A549 treated with Mapracorat at 1 μM for 4 hours (cell line): ENCODE measurements around the gene TNFSF8. TPM values are rescaled to one million over a fixed set of nuclear protein-coding genes. Genes with fewer than 3 reads are reported as not detected.

Experiments used
- total RNA-seq: library from RNA; stranded (reverse); fragments of 200-300 nt; extraction: Qiagen RNA extraction; gene quantifications from 5 replicates; pipeline ENCODE4 v1.2.3, GENCODE V29; 2022

The TNFSF8 gene, protein sequence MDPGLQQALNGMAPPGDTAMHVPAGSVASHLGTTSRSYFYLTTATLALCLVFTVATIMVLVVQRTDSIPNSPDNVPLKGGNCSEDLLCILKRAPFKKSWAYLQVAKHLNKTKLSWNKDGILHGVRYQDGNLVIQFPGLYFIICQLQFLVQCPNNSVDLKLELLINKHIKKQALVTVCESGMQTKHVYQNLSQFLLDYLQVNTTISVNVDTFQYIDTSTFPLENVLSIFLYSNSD
- total RNA-seq = not detected in 5 replicates

DNA sequence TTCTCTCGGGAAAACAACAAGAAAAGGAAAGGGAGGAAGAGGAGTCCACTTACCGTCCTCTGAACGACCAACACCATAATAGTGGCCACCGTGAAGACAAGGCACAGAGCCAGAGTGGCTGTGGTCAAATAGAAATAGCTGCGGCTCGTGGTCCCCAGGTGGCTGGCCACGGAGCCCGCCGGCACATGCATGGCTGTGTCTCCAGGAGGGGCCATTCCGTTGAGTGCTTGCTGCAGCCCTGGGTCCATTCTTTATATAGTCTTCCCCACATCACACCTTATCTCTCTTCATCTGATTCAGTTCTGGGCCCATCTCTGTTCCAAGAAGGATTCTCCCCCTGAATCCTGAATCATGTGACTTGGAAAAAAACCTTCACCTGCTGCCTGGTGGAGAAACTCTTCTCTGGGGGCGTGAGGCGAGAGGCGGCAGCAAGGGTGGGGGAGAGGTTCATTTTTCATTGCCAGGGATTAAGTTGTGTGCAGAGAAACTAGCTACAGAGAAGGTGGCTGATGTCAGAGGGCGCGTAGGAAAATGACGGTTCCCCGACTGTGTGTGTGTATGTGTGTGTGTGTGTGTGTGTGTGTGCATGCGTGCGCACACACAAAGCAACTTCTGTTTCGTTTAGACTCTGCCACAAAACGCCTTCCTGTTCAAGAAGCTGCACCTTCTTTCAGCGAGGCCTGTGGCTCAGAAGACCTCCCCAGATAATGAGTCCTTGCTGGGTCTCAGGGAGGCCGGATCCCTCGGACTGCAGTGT lies at the start of gene TNFSF8:
Gene TNFSF8, minus strand, starts transcription at position 536 of the 757 bp plus-strand sequence. Its CDS starts 288 bp downstream, at position 248.

Other genes with a start within 250 kb of the TNFSF8 start
- gene TEX48, start 248.4 kb downstream of the TNFSF8 start, total RNA-seq = not detected in 5 replicates
- 0.08 to 0.12 TPM (median 0.10 TPM) in 5 replicates for gene TNFSF15, start 124.6 kb downstream of the TNFSF8 start, total RNA-seq
- 0.43 to 1.2 TPM (median 0.69 TPM) in 5 replicates for gene TNC, start 187.6 kb upstream of the TNFSF8 start, total RNA-seq